ENCODE results near the gene KRT75.

Gene KRT75

DNA sequence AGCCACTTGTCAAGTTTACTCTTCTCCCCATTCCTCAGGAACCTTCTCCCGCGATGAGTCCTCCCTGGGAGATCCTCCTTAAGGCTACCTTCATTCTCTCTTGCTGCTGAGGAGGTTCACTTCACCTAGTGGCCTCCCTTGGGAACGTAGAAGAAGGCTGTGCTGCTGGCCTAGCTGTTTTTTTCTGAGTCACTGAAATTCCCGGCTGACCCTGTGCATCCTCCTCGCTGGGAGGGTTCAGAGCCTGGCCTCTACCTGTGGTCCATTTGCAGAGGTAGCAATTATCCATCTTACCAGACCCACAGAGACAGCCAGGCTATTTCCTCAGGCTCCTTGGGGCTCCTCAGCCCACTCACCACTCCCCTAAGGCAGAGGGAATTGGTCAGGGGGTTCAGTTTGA lies 32.6 kb downstream of the KRT75 start:
- TF ChIP-seq, protein P1, sequence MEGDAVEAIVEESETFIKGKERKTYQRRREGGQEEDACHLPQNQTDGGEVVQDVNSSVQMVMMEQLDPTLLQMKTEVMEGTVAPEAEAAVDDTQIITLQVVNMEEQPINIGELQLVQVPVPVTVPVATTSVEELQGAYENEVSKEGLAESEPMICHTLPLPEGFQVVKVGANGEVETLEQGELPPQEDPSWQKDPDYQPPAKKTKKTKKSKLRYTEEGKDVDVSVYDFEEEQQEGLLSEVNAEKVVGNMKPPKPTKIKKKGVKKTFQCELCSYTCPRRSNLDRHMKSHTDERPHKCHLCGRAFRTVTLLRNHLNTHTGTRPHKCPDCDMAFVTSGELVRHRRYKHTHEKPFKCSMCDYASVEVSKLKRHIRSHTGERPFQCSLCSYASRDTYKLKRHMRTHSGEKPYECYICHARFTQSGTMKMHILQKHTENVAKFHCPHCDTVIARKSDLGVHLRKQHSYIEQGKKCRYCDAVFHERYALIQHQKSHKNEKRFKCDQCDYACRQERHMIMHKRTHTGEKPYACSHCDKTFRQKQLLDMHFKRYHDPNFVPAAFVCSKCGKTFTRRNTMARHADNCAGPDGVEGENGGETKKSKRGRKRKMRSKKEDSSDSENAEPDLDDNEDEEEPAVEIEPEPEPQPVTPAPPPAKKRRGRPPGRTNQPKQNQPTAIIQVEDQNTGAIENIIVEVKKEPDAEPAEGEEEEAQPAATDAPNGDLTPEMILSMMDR (conservative IDR thresholded peaks at IDR 0.05; ENCODE audit: low read depth, low read length): no peak
- H3K4me3 ChIP-seq (ENCODE audit: low read length): no peak overlapping the region
- no peak for DNase-seq (ENCODE audit: low read depth)

DNA sequence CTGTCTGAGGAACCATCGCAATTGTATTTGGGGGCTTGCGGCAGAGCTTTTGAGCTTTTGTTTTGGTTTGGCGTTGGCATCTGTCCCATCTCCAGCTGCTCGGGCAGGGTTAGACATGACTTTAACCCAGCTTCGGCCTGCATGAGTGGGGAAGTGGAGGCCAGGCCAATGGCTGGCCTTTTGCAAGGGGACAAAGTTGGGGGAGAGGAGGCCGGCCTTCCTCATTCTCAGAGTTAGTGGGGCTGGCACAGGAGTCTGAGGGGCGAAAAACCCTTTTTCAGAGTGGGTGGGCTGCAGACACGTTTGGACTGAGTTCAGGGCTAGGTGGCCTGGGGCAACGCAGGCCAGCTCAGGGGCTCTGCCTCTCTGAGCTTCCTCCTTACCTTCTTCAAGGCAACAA lies 33.3 kb downstream of the KRT75 start:
- H3K4me3 ChIP-seq (ENCODE audit: low read length): no peak overlapping the region
- TF ChIP-seq, protein P1 (conservative IDR thresholded peaks at IDR 0.05; ENCODE audit: low read depth, low read length): no peak
- no peak for DNase-seq (ENCODE audit: low read depth)

DNA sequence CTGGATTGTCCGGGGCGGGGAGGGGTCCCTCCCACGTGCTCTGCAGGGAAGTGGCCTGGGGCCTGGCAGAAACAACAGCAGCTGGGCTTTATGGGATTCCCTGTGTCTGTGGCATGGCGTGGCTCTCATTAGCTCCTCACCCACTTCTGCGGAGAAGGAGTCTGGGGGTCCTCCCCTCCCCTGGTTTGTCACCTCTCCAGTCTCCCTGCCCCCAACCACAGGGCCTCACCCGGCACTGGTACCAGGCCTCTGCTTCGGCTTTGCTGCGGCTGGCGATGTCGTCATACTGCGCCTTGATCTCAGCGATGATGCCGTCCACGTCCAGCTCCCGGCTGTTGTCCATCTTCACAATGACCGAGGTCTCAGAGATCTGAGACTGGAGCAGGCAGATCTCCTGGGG lies 34.4 kb downstream of the KRT75 start:
- DNase-seq (ENCODE audit: low read depth): no peak
- H3K4me3 ChIP-seq (ENCODE audit: low read length): no peak overlapping the region
- TF ChIP-seq, protein P1 (conservative IDR thresholded peaks at IDR 0.05; ENCODE audit: low read depth, low read length): no peak

DNA sequence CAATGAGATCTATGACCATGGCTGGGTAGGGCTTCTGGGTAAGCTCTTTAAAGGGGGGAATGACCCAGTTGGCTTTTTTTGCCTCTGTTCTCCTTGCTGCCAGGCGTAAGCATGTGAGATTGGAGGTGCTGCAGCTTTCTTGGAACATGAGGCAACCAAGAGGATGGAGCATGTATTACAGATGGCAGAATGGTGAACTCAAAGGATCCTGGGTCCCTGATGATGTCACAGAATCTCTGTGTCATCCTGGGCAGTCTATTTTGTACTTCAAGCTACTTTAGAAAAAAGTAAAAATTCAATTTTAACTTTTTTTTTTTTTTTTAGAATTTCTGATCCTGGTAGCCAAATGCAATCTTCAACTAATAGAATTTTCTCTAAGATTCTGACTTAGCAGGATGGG lies 36.0 kb downstream of the KRT75 start:
- no peak overlapping the region for H3K4me3 ChIP-seq (ENCODE audit: low read length)
- DNase-seq (ENCODE audit: low read depth): no peak
- TF ChIP-seq, protein P1 (conservative IDR thresholded peaks at IDR 0.05; ENCODE audit: low read depth, low read length): no peak

DNA sequence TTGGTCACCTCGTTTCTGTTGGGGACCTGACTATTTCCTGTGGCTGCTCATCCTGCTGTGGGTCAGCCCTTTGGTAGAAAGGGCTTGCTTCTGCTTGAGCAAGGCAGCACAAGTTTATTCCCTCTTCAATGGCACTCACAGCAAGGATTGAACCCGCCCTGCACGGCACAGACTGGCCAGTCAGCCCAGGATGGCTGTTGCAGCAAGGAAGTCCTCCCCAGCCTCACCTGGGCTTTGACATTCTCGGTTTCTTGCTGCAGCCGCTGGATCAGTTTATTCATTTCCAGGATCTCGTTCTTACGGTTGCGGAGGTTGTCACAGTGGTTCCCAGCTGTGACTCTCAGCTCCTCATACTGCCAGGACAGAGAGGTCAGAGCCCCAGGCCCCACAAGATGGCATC lies 37.5 kb downstream of the KRT75 start:
- no peak overlapping the region for H3K4me3 ChIP-seq (ENCODE audit: low read length)
- TF ChIP-seq, protein P1 (conservative IDR thresholded peaks at IDR 0.05; ENCODE audit: low read depth, low read length): no peak
- DNase-seq (ENCODE audit: low read depth): no peak

DNA sequence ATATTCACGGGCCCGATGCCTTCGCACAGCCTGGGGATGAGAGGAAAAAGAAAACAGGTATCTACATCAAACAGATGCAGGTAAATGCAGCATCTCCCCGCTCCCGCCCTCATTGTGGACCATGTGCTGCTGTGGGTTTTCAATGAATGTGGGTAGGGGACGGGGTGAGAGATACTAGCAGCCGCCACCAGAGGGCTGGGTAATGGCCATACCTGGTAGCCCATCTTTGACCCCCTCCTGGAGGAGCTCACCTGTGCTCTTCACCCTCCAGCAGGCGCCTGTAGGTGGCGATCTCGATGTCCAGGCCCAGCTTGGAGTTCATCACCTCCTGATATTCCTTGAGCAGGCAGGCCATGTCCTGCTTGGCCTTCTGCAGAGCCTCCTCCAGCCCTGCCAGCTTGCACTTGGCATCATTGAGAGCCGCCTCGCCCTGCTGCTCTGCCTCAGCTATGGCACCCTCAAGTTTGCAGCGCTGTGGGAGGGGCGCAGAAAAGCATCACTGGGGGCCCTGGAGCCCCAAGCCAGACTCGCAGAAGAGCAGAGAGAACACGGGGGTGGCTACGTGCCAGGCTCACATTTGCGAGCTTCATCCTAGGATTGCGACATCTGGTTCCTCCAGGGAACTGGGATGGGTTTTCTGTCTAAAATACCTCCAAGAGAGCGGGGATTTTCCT lies 38.3 kb downstream of the KRT75 start:
- TF ChIP-seq, protein P1 (conservative IDR thresholded peaks at IDR 0.05; ENCODE audit: low read depth, low read length): peak; percentile 41
- no peak for DNase-seq (ENCODE audit: low read depth)
- H3K4me3 ChIP-seq (ENCODE audit: low read length): no peak overlapping the region

DNA sequence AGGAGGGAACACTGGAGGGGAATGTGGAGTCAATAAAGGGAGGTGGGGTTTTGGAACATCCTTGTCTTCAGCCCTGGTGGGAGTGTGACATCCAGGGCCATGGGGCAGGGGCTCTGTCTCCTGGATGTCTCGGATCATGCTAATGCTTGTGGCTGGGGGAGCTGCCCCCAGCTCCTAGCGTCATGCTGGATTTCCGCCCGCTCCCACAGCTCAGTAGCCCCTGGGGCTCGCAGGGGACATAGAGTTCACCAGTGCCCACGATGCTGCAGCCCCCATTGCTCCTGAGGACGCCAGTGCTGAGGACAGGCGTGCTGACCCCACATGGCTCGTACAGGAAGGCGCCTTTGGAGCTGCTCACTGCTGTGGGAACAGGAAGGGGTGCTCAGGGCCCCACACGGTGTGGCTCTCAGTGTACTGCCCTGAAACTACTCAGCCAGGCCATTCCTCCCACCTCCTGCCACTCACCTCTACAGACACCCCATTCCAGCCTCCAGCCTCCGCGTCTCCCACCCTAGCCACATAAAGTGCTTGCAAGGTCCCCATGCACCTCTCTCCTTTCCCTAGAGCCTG lies 39.2 kb downstream of the KRT75 start:
- DNase-seq (ENCODE audit: low read depth): no peak
- H3K4me3 ChIP-seq (ENCODE audit: low read length): no peak overlapping the region
- TF ChIP-seq, protein P1 (conservative IDR thresholded peaks at IDR 0.05; ENCODE audit: low read depth, low read length): no peak

Measured in retinal pigment epithelial cell (primary cell).